Fibroblast of lung (primary cell): Measurements from ENCODE around the gene CFAP97D1. TPM values are rescaled to one million over a fixed set of nuclear protein-coding genes. Genes with fewer than 3 reads are reported as not detected.

Experiments
- DNase-seq, 2 donors: peaks; one replicate each; pipeline versions ENCODE4 v3.0.0 to v3.0.0-alpha.2; 2010; ENCODE audit warnings: low read depth in 2 of 2
- H2AFZ ChIP-seq: 2 replicates; pipeline ENCODE4 v1.5.1; 2012; ENCODE audit warnings: low read length, control low read depth, inconsistent platforms
- H3K27ac ChIP-seq: 2 replicates; pipeline ENCODE4 v1.5.1; 2011; ENCODE audit warnings: low read length, control low read depth; ENCODE audit not compliant: insufficient read depth
- H3K27me3 ChIP-seq: 2 replicates; pipeline ENCODE4 v1.5.1; 2011; ENCODE audit warnings: mild to moderate bottlenecking, low read length; ENCODE audit not compliant: control insufficient read depth, insufficient read depth
- H3K36me3 ChIP-seq: 2 replicates; pipeline ENCODE4 v1.5.1; 2011; ENCODE audit warnings: low read length; ENCODE audit not compliant: control insufficient read depth, insufficient read depth
- H3K4me1 ChIP-seq: 2 replicates; pipeline ENCODE4 v1.5.1; 2011; ENCODE audit warnings: low read length; ENCODE audit not compliant: control insufficient read depth, insufficient read depth; ENCODE audit errors: extremely low read depth
- H3K4me2 ChIP-seq: 2 replicates; pipeline ENCODE4 v1.5.1; 2011; ENCODE audit warnings: low read length, control low read depth; ENCODE audit not compliant: insufficient read depth; ENCODE audit errors: extremely low read depth
- H3K4me3 ChIP-seq, 4 experiments: fragments of 200-600 bp in 1 of 4; sonication (generic) in 1 of 4; replicated peaks in 1 of 4; 2 replicates each; pipeline ENCODE4 v1.5.1; 2011 to 2016; ENCODE audit warnings: low read length in 4 of 4, low read depth in 3 of 4, mild to moderate bottlenecking in 3 of 4, control low read depth in 2 of 4, inconsistent platforms in 1 of 4, mixed read lengths in 1 of 4; ENCODE audit not compliant: insufficient read depth in 1 of 4; ENCODE audit errors: control extremely low read depth in 1 of 4
- H3K79me2 ChIP-seq: 2 replicates; pipeline ENCODE4 v1.5.1; 2012; ENCODE audit warnings: mild to moderate bottlenecking, low read length, inconsistent platforms; ENCODE audit not compliant: control insufficient read depth, insufficient read depth
- H3K9ac ChIP-seq: 2 replicates; pipeline ENCODE4 v1.5.1; 2011; ENCODE audit warnings: mild to moderate bottlenecking, low read length, control low read depth; ENCODE audit not compliant: insufficient read depth
- H3K9me3 ChIP-seq: 2 replicates; pipeline ENCODE4 v1.5.1; 2012; ENCODE audit warnings: low read depth, low read length; ENCODE audit not compliant: control insufficient read depth, insufficient read depth
- H4K20me1 ChIP-seq: 2 replicates; pipeline ENCODE4 v1.5.1; 2011; ENCODE audit warnings: low read length; ENCODE audit not compliant: control insufficient read depth, insufficient read depth; ENCODE audit errors: extremely low read depth
- CTCF ChIP-seq, 2 donors: IDR thresholded peaks in 1 of 2; conservative IDR thresholded peaks in 1 of 2; 1 replicate in 1 of 2; 2 replicates in 1 of 2; pipeline ENCODE4 v1.5.1; 2011 to 2012; ENCODE audit warnings: low read length in 2 of 2, control low read depth in 1 of 2, inconsistent platforms in 1 of 2, low read depth in 1 of 2, mild to moderate bottlenecking in 1 of 2
- EZH2 ChIP-seq: IDR thresholded peaks from 2 replicates; pipeline ENCODE4 v1.5.1; 2012; ENCODE audit warnings: low read length, control low read depth, mild to moderate bottlenecking; ENCODE audit errors: missing control alignments
- polyA plus RNA-seq, 2 donors: library from polyadenylated mRNA; depleted of rRNA in 1 of 2; stranded (reverse) in 1 of 2; unstranded in 1 of 2; fragments of >200 nt; gene quantifications; 2 replicates each; pipeline ENCODE4 v1.2.1, GENCODE V29; 2011 to 2012; ENCODE audit warnings: missing spikeins in 1 of 2
- total RNA-seq: library from RNA; depleted of rRNA; stranded (reverse); fragments of >200 nt; gene quantifications from 2 replicates; pipeline ENCODE4 v1.2.1, GENCODE V29; 2014

The CFAP97D1 gene
- total and polyA plus RNA-seq, 2 donors (not counting 1 experiment from before 2014, with no cell fraction given), result under 0.01 to 0.02 TPM

GRCh38 chr17:43750153-43750552, 30.1 kb upstream of the CFAP97D1 start:
- Histone ChIP-seq H3K9ac (no peak overlapping the region), H3K27ac (no peak overlapping the region), H3K4me2 (no peak overlapping the region), H2AFZ (no peak overlapping the region), H3K36me3 (no peaks in the 10 kb centered on the region), H3K4me1 (no peaks in the 10 kb centered on the region), H3K9me3 (no peaks in the 10 kb centered on the region), H3K4me3 (no peak overlapping the region), H3K79me2 (no peaks in the 10 kb centered on the region), H3K27me3 (peaks cover 28% of the 10 kb centered on the region), H4K20me1 (no peaks in the 10 kb centered on the region)
- DNase-seq, result no peak
- TF ChIP-seq EZH2 (no peak), CTCF (conservative IDR thresholded peaks at IDR 0.05 in 1 of 2, IDR thresholded peaks at IDR 0.05 in 1 of 2; ENCODE audit: low read depth in 1 of 2, low read length in 2 of 2) (no peak)

- Histone ChIP-seq H2AFZ (no peak overlapping the region), H4K20me1 (no peaks in the 10 kb centered on the region), H3K4me1 (no peaks in the 10 kb centered on the region), H3K27me3 (peaks cover 33% of the 10 kb centered on the region), H3K9ac (no peak overlapping the region), H3K79me2 (no peaks in the 10 kb centered on the region), H3K27ac (no peak overlapping the region), H3K4me2 (no peak overlapping the region), H3K36me3 (no peaks in the 10 kb centered on the region), H3K9me3 (no peaks in the 10 kb centered on the region), H3K4me3 (no peak overlapping the region)
- TF ChIP-seq CTCF (conservative IDR thresholded peaks at IDR 0.05 in 1 of 2, IDR thresholded peaks at IDR 0.05 in 1 of 2; ENCODE audit: low read depth in 1 of 2, low read length in 2 of 2), result no peak
- no peak for TF ChIP-seq EZH2
- DNase-seq, result peak in 1 of 2 donors; percentile 49
Measured at GRCh38 chr17:43753493-43754129, 26.6 kb upstream of the CFAP97D1 start.

GRCh38 chr17:43754947-43755346, 25.3 kb upstream of the CFAP97D1 start:
- Histone ChIP-seq H3K9me3 (no peaks in the 10 kb centered on the region), H3K4me3 (peak overlapping the region in 1 of 4 experiments; percentile 35)

More at GRCh38 chr17:43754947-43755346, 25.3 kb upstream of the CFAP97D1 start:
- Histone ChIP-seq H3K79me2 (no peaks in the 10 kb centered on the region), H3K27ac (no peak overlapping the region), H4K20me1 (no peaks in the 10 kb centered on the region), H3K4me2 (no peak overlapping the region), H3K4me1 (no peaks in the 10 kb centered on the region), H3K36me3 (no peaks in the 10 kb centered on the region), H3K27me3 (peaks cover 34% of the 10 kb centered on the region), H3K9ac (no peak overlapping the region), H2AFZ (no peak overlapping the region)
- DNase-seq, result no peak
- TF ChIP-seq CTCF (conservative IDR thresholded peaks at IDR 0.05 in 1 of 2, IDR thresholded peaks at IDR 0.05 in 1 of 2; ENCODE audit: low read depth in 1 of 2, low read length in 2 of 2), result no peak
- TF ChIP-seq EZH2, result no peak
